Fibroblast of lung (primary cell): ENCODE data around the gene UROC1. TPM values are rescaled to one million over a fixed set of nuclear protein-coding genes. Genes with fewer than 3 reads are reported as not detected.
A peak's percentile ranks its signal among the peaks of the same experiment; 100 is the strongest.

ENCODE experiments used
- DNase-seq, 2 donors: peaks; one replicate each; pipeline versions ENCODE4 v3.0.0 to v3.0.0-alpha.2; 2010; ENCODE audit warnings: low read depth in 2 of 2
- H2AFZ ChIP-seq: 2 replicates; pipeline ENCODE4 v1.5.1; 2012; ENCODE audit warnings: low read length, control low read depth, inconsistent platforms
- H3K27ac ChIP-seq: 2 replicates; pipeline ENCODE4 v1.5.1; 2011; ENCODE audit warnings: low read length, control low read depth; ENCODE audit not compliant: insufficient read depth
- H3K27me3 ChIP-seq: 2 replicates; pipeline ENCODE4 v1.5.1; 2011; ENCODE audit warnings: mild to moderate bottlenecking, low read length; ENCODE audit not compliant: control insufficient read depth, insufficient read depth
- H3K36me3 ChIP-seq: 2 replicates; pipeline ENCODE4 v1.5.1; 2011; ENCODE audit warnings: low read length; ENCODE audit not compliant: control insufficient read depth, insufficient read depth
- H3K4me1 ChIP-seq: 2 replicates; pipeline ENCODE4 v1.5.1; 2011; ENCODE audit warnings: low read length; ENCODE audit not compliant: control insufficient read depth, insufficient read depth; ENCODE audit errors: extremely low read depth
- H3K4me2 ChIP-seq: 2 replicates; pipeline ENCODE4 v1.5.1; 2011; ENCODE audit warnings: low read length, control low read depth; ENCODE audit not compliant: insufficient read depth; ENCODE audit errors: extremely low read depth
- H3K4me3 ChIP-seq, 4 experiments: fragments of 200-600 bp in 1 of 4; sonication (generic) in 1 of 4; replicated peaks in 1 of 4; 2 replicates each; pipeline ENCODE4 v1.5.1; 2011 to 2016; ENCODE audit warnings: low read length in 4 of 4, low read depth in 3 of 4, mild to moderate bottlenecking in 3 of 4, control low read depth in 2 of 4, inconsistent platforms in 1 of 4, mixed read lengths in 1 of 4; ENCODE audit not compliant: insufficient read depth in 1 of 4; ENCODE audit errors: control extremely low read depth in 1 of 4
- H3K79me2 ChIP-seq: 2 replicates; pipeline ENCODE4 v1.5.1; 2012; ENCODE audit warnings: mild to moderate bottlenecking, low read length, inconsistent platforms; ENCODE audit not compliant: control insufficient read depth, insufficient read depth
- H3K9ac ChIP-seq: 2 replicates; pipeline ENCODE4 v1.5.1; 2011; ENCODE audit warnings: mild to moderate bottlenecking, low read length, control low read depth; ENCODE audit not compliant: insufficient read depth
- H3K9me3 ChIP-seq: 2 replicates; pipeline ENCODE4 v1.5.1; 2012; ENCODE audit warnings: low read depth, low read length; ENCODE audit not compliant: control insufficient read depth, insufficient read depth
- H4K20me1 ChIP-seq: 2 replicates; pipeline ENCODE4 v1.5.1; 2011; ENCODE audit warnings: low read length; ENCODE audit not compliant: control insufficient read depth, insufficient read depth; ENCODE audit errors: extremely low read depth
- CTCF ChIP-seq, 2 donors: IDR thresholded peaks in 1 of 2; conservative IDR thresholded peaks in 1 of 2; 1 replicate in 1 of 2; 2 replicates in 1 of 2; pipeline ENCODE4 v1.5.1; 2011 to 2012; ENCODE audit warnings: low read length in 2 of 2, control low read depth in 1 of 2, inconsistent platforms in 1 of 2, low read depth in 1 of 2, mild to moderate bottlenecking in 1 of 2
- EZH2 ChIP-seq: IDR thresholded peaks from 2 replicates; pipeline ENCODE4 v1.5.1; 2012; ENCODE audit warnings: low read length, control low read depth, mild to moderate bottlenecking; ENCODE audit errors: missing control alignments
- polyA plus RNA-seq, 2 donors: library from polyadenylated mRNA; depleted of rRNA in 1 of 2; stranded (reverse) in 1 of 2; unstranded in 1 of 2; fragments of >200 nt; gene quantifications; 2 replicates each; pipeline ENCODE4 v1.2.1, GENCODE V29; 2011 to 2012; ENCODE audit warnings: missing spikeins in 1 of 2
- total RNA-seq: library from RNA; depleted of rRNA; stranded (reverse); fragments of >200 nt; gene quantifications from 2 replicates; pipeline ENCODE4 v1.2.1, GENCODE V29; 2014

UROC1 gene
- total and polyA plus RNA-seq, 2 donors (not counting 1 experiment from before 2014, with no cell fraction given), result not detected

DNA sequence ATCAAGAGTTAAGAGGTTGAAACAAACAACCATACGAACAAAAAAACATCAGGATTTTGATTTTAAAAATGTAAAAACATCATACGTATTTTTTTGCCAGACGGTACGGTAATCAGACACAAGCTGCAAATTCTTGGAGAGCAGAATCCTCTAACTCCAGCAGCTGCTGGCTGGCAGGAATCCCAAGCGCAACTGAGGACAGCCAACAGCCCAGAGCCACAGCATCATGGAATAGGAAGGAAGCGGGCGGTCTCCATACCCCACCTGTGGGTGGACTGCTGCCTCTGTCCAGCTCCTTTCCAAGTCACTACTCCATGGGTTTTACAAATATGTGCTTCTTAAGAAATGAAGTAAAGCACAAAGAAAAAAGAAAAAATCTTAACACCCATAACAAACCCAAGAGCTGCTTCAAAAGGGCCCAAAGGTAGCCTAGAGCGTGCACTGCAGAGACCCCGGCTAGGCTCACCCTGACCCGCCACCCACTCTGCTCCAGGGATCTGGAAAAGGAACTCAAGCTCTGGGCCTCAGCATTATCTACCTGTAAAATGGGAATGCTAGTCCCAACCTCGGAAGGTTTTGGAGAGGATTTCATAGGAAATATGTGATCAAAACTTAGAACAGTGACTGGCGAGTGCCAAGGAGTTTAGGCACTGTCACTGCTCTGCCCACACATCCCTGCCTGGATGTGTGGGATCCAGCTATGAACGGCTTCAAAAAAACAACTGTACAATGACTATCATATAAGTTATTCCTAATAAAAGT lies 75.3 kb downstream of the UROC1 start:
- Histone ChIP-seq H4K20me1 (peaks cover 2% of the 10 kb centered on the region), H3K4me1 (no peaks in the 10 kb centered on the region), H3K27ac (no peak overlapping the region), H3K9ac (no peak overlapping the region), H3K4me2 (no peak overlapping the region), H3K27me3 (no peaks in the 10 kb centered on the region), H3K36me3 (no peaks in the 10 kb centered on the region), H3K79me2 (no peaks in the 10 kb centered on the region), H3K9me3 (no peaks in the 10 kb centered on the region), H3K4me3 (no peak overlapping the region), H2AFZ (no peak overlapping the region)
- TF ChIP-seq EZH2 (no peak), CTCF (conservative IDR thresholded peaks at IDR 0.05 in 1 of 2, IDR thresholded peaks at IDR 0.05 in 1 of 2; ENCODE audit: low read depth in 1 of 2, low read length in 2 of 2) (no peak)
- DNase-seq, result peak in 1 of 2 donors; percentile 18

- Histone ChIP-seq H3K27ac (no peak overlapping the region), H3K9ac (no peak overlapping the region), H2AFZ (no peak overlapping the region), H4K20me1 (peaks cover 2% of the 10 kb centered on the region), H3K27me3 (no peaks in the 10 kb centered on the region), H3K4me3 (no peak overlapping the region), H3K4me1 (no peaks in the 10 kb centered on the region), H3K9me3 (no peaks in the 10 kb centered on the region), H3K4me2 (no peak overlapping the region), H3K79me2 (no peaks in the 10 kb centered on the region), H3K36me3 (no peaks in the 10 kb centered on the region)
- TF ChIP-seq CTCF (conservative IDR thresholded peaks at IDR 0.05 in 1 of 2, IDR thresholded peaks at IDR 0.05 in 1 of 2; ENCODE audit: low read depth in 1 of 2, low read length in 2 of 2) (no peak), EZH2 (no peak)
- no peak for DNase-seq
Observed at GRCh38 chr3:126441256-126441880, 76.2 kb downstream of the UROC1 start.

GRCh38 chr3:126440709-126440995 lies 76.9 kb downstream of the UROC1 start:
- Histone ChIP-seq H3K4me1 (no peaks in the 10 kb centered on the region), H3K27ac (no peak overlapping the region), H3K79me2 (no peaks in the 10 kb centered on the region), H4K20me1 (peaks cover 2% of the 10 kb centered on the region), H3K9ac (no peak overlapping the region), H3K9me3 (no peaks in the 10 kb centered on the region), H3K4me2 (no peak overlapping the region), H3K36me3 (no peaks in the 10 kb centered on the region), H3K27me3 (no peaks in the 10 kb centered on the region), H2AFZ (no peak overlapping the region), H3K4me3 (no peak overlapping the region)
- no peak for DNase-seq
- TF ChIP-seq EZH2 (no peak), CTCF (conservative IDR thresholded peaks at IDR 0.05 in 1 of 2, IDR thresholded peaks at IDR 0.05 in 1 of 2; ENCODE audit: low read depth in 1 of 2, low read length in 2 of 2) (no peak)
